ENCODE data around the gene PTPRM. TPM values are rescaled to one million over a fixed set of nuclear protein-coding genes. Genes with fewer than 3 reads are reported as not detected.

The PTPRM gene
- polyA plus RNA-seq, 1 of the 3 experiments (the other 2 are of a cell fraction): 16.0 TPM

DNA sequence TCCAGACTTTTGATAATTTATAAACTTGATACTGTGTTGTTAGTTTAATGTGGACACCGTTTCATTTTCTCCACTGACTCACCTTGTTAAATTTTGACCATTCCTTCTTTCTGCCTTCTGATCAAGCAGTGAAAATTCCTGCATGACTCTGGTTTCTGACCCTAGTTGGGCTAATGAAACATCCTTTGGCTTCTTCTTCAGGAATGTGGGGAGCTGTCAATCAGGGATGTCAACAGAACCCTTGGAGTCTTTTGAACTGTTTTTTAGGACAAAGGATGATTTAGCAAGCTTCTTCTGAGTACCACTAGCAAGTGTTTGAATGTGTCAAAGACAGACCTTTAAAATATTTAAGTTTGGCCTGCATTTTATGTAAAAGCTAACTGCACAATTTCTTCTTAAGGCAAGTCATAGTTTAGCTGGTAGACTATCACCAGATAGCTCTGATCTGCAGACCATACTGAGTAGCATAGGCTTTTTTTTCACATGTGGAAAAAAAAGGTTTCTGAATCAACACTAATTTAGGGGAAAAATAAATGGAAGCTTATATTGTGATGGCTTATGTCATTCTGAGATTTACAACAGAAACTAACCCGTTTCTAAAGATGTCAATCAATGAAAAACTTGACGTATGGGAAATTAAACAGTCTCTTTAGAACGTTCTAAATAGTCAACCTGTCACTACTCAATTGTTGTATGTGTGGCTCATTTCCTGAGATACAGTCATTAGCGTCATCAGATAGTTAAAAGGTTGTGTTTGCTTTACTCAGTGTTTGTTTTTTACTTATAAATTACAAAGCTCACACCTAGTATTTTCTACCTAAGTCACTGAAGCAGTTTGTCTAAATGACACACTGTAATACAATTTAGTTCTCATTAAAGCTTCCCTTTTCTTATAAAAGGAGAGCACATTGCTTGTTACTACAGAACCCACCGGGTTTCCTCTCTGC is 311.4 kb downstream of the PTPRM start:
- Histone ChIP-seq H3K9me2 (no peaks in the 10 kb centered on the region), H2AFZ (ENCODE audit: low read depth) (no peak overlapping the region), H4K20me1 (ENCODE audit: insufficient read depth) (no peaks in the 10 kb centered on the region), H3K4me2 (no peak overlapping the region), H3K79me2 (ENCODE audit: insufficient read depth) (no peaks in the 10 kb centered on the region), H3K36me3 (replicated peaks in 1 of 2; ENCODE audit: control insufficient read depth in 1 of 2, insufficient read depth in 2 of 2, low read length in 1 of 2) (no peaks in the 10 kb centered on the region), H3K9me3 (no peaks in the 10 kb centered on the region), H3K27me3 (ENCODE audit: insufficient read depth) (no peaks in the 10 kb centered on the region; the same call in 1 of the 2 replicates), H3F3A (replicated peaks; ENCODE audit: insufficient read depth) (no peaks in the 10 kb centered on the region), H3K4me1 (ENCODE audit: control insufficient read depth in 1 of 2, insufficient read depth in 2 of 2, low read depth in 1 of 2, low read length in 1 of 2) (no peaks in the 10 kb centered on the region; a peak in 1 of 4 replicates), H3K4me3 (ENCODE audit: low read depth in 2 of 2, low read length in 1 of 2) (no peak overlapping the region), H3K27ac (ENCODE audit: low read depth in 2 of 2, low read length in 1 of 2) (no peak overlapping the region), H3K9ac (no peak overlapping the region)
- TF ChIP-seq, protein P1, sequence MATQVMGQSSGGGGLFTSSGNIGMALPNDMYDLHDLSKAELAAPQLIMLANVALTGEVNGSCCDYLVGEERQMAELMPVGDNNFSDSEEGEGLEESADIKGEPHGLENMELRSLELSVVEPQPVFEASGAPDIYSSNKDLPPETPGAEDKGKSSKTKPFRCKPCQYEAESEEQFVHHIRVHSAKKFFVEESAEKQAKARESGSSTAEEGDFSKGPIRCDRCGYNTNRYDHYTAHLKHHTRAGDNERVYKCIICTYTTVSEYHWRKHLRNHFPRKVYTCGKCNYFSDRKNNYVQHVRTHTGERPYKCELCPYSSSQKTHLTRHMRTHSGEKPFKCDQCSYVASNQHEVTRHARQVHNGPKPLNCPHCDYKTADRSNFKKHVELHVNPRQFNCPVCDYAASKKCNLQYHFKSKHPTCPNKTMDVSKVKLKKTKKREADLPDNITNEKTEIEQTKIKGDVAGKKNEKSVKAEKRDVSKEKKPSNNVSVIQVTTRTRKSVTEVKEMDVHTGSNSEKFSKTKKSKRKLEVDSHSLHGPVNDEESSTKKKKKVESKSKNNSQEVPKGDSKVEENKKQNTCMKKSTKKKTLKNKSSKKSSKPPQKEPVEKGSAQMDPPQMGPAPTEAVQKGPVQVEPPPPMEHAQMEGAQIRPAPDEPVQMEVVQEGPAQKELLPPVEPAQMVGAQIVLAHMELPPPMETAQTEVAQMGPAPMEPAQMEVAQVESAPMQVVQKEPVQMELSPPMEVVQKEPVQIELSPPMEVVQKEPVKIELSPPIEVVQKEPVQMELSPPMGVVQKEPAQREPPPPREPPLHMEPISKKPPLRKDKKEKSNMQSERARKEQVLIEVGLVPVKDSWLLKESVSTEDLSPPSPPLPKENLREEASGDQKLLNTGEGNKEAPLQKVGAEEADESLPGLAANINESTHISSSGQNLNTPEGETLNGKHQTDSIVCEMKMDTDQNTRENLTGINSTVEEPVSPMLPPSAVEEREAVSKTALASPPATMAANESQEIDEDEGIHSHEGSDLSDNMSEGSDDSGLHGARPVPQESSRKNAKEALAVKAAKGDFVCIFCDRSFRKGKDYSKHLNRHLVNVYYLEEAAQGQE (IDR thresholded peaks at IDR 0.05; ENCODE audit: low read depth, low read length): no peak
- no peak for TF ChIP-seq JUND (IDR thresholded peaks at IDR 0.05)
- TF ChIP-seq NFIC (IDR thresholded peaks at IDR 0.05; ENCODE audit: borderline replicate concordance): no peak
- TF ChIP-seq PBX3 (IDR thresholded peaks at IDR 0.05): no peak
- no peak for TF ChIP-seq FOSL2 (IDR thresholded peaks at IDR 0.05; ENCODE audit: borderline replicate concordance, low read depth)
- TF ChIP-seq, protein P2, sequence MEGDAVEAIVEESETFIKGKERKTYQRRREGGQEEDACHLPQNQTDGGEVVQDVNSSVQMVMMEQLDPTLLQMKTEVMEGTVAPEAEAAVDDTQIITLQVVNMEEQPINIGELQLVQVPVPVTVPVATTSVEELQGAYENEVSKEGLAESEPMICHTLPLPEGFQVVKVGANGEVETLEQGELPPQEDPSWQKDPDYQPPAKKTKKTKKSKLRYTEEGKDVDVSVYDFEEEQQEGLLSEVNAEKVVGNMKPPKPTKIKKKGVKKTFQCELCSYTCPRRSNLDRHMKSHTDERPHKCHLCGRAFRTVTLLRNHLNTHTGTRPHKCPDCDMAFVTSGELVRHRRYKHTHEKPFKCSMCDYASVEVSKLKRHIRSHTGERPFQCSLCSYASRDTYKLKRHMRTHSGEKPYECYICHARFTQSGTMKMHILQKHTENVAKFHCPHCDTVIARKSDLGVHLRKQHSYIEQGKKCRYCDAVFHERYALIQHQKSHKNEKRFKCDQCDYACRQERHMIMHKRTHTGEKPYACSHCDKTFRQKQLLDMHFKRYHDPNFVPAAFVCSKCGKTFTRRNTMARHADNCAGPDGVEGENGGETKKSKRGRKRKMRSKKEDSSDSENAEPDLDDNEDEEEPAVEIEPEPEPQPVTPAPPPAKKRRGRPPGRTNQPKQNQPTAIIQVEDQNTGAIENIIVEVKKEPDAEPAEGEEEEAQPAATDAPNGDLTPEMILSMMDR (IDR thresholded peaks at IDR 0.05): no peak
- TF ChIP-seq TCF12 (IDR thresholded peaks at IDR 0.05): no peak
- 41% methylated on average over 6 of the region's 6 CpGs for WGBS (ENCODE audit: low lambda C conversion rate)
- ChIA-PET CTCF (interaction anchor here (1.1 to 1.3 kb wide), 4 partner anchors 9 to 312 kb away, joined by 3 read pairs; partner anchors contain the start of gene PTPRM), POLR2A (no interaction called here)
- no peak for DNase-seq

- no peak overlapping the region for H3K4me2 ChIP-seq
- CTCF ChIA-PET: interaction anchor here (0.6 to 1.1 kb wide), 2 partner anchors 17 to 29 kb away, joined by 3 read pairs; no protein-coding TSS in a partner anchor
- no peaks in the 10 kb centered on the region; the same call in 1 of the 2 replicates for H3K27me3 ChIP-seq (ENCODE audit: insufficient read depth)
- no peaks in the 10 kb centered on the region for H3F3A ChIP-seq (replicated peaks; ENCODE audit: insufficient read depth)
- no peaks in the 10 kb centered on the region for H3K36me3 ChIP-seq (replicated peaks in 1 of 2; ENCODE audit: control insufficient read depth in 1 of 2, insufficient read depth in 2 of 2, low read length in 1 of 2)
- no peaks in the 10 kb centered on the region for H4K20me1 ChIP-seq (ENCODE audit: insufficient read depth)
- WGBS (ENCODE audit: low lambda C conversion rate): 47% methylated on average over 4 of the region's 4 CpGs
- H3K4me3 ChIP-seq (ENCODE audit: low read depth in 2 of 2, low read length in 1 of 2): no peak overlapping the region
- H3K79me2 ChIP-seq (ENCODE audit: insufficient read depth): no peaks in the 10 kb centered on the region
- H3K4me1 ChIP-seq (ENCODE audit: control insufficient read depth in 1 of 2, insufficient read depth in 2 of 2, low read depth in 1 of 2, low read length in 1 of 2): no peaks in the 10 kb centered on the region; a peak in 1 of 4 replicates
- H3K27ac ChIP-seq (ENCODE audit: low read depth in 2 of 2, low read length in 1 of 2): no peak overlapping the region
- no peaks in the 10 kb centered on the region for H3K9me3 ChIP-seq
- no peak overlapping the region for H3K9ac ChIP-seq
- POLR2A ChIA-PET: no interaction called here
- no peak for DNase-seq
- H3K9me2 ChIP-seq: no peaks in the 10 kb centered on the region
- H2AFZ ChIP-seq (ENCODE audit: low read depth): no peak overlapping the region
- TF ChIP-seq SMC3 (IDR thresholded peaks at IDR 0.05; ENCODE audit: low read depth, low read length) (no peak), RAD21 (IDR thresholded peaks at IDR 0.05; ENCODE audit: low read length) (no peak), MAX (IDR thresholded peaks at IDR 0.05; ENCODE audit: low read depth) (no peak)
- TF ChIP-seq, protein P1 (IDR thresholded peaks at IDR 0.05; ENCODE audit: low read depth, low read length): no peak
- TF ChIP-seq, protein P2 (IDR thresholded peaks at IDR 0.05): no peak
Measured at GRCh38 chr18:7879717-7880116, 312.6 kb downstream of the PTPRM start.
